Measurements from ENCODE around the gene ADD1.

ADD1 gene

DNA sequence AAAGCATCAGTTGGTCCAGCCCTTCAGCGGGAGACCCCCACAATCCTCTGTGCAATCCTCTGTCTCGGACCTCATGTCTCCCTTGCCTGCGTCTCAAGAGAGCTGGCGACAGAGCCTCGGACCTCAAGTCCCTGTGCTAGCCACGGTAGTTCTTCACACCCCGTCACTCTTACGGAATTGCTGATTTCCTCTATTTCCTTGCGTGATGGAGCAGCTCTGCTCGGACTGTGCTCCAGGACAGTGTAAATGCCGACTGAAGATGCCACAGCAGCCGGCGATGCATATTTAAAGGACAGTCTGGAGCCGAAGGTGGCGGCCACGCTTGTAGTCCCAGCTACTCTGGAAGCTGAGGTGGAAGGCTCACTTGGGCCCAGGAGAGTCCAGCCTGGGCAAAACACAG, 121.6 kb downstream of the ADD1 start:
- H3K36me3 ChIP-seq (ENCODE audit: control insufficient read depth, insufficient read depth, low read length), result no peaks in the 10 kb centered on the region
- no peak for DNase-seq
- H3K27me3 ChIP-seq (replicated peaks; ENCODE audit: control insufficient read depth, insufficient read depth, low read length, poor library complexity, severe bottlenecking), result no peaks in the 10 kb centered on the region
- no peak overlapping the region for H3K4me3 ChIP-seq (ENCODE audit: insufficient read depth, low read depth, low read length, poor library complexity, severe bottlenecking)
- peaks cover 15% of the 10 kb centered on the region for H3K4me1 ChIP-seq (ENCODE audit: control insufficient read depth, insufficient read depth, low read length, poor library complexity, severe bottlenecking)
- no peak overlapping the region for H3K27ac ChIP-seq (ENCODE audit: insufficient read depth, low read length, poor library complexity, severe bottlenecking)
- no peaks in the 10 kb centered on the region for H3K9me3 ChIP-seq (ENCODE audit: control insufficient read depth, low read length)

DNA sequence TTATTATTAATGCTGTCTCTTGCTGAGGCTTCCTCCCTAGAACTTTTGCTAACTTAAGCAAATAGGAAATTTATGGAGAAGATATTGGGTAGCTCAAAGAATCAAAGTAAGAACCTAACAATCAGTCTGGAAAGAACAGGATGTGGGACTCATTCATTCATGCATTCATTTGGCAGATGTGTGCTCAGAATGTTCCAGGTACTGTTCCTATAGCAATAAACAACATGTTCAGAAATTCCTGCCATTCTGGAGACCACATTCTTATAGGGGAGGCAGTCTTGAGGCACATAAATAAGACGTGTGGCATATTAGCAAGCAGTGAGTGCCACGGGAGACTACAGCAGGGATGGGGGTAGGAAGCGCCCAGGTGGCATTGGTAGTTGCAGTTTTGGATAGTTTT, 124.7 kb downstream of the ADD1 start:
- Histone ChIP-seq H3K4me3 (ENCODE audit: insufficient read depth, low read depth, low read length, poor library complexity, severe bottlenecking) (no peak overlapping the region), H3K4me1 (ENCODE audit: control insufficient read depth, insufficient read depth, low read length, poor library complexity, severe bottlenecking) (peaks cover 7% of the 10 kb centered on the region), H3K9me3 (ENCODE audit: control insufficient read depth, low read length) (no peaks in the 10 kb centered on the region), H3K27me3 (replicated peaks; ENCODE audit: control insufficient read depth, insufficient read depth, low read length, poor library complexity, severe bottlenecking) (no peaks in the 10 kb centered on the region), H3K36me3 (ENCODE audit: control insufficient read depth, insufficient read depth, low read length) (no peaks in the 10 kb centered on the region), H3K27ac (ENCODE audit: insufficient read depth, low read length, poor library complexity, severe bottlenecking) (no peak overlapping the region)
- no peak for DNase-seq

DNA sequence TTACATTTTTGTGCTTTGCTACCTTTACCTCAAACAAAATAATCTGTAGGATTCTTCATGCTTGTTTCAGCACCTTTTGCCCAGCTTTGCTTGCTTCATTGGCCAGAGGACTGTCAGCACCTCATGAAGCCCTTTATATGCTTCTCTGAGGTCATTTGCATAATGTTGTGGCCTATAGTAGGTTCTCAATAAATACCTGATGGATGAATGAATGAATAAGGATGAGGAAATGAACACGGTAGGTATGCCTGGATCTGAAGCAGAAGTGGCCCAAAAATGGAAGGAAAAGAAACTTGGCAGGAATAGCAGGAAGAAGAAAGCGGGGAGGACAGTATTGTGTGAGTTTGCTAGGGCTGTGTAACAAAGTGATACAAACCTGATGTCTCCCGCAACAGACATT, 127.6 kb downstream of the ADD1 start:
- Histone ChIP-seq H3K27me3 (replicated peaks; ENCODE audit: control insufficient read depth, insufficient read depth, low read length, poor library complexity, severe bottlenecking) (no peaks in the 10 kb centered on the region), H3K27ac (ENCODE audit: insufficient read depth, low read length, poor library complexity, severe bottlenecking) (no peak overlapping the region), H3K9me3 (ENCODE audit: control insufficient read depth, low read length) (no peaks in the 10 kb centered on the region), H3K4me1 (ENCODE audit: control insufficient read depth, insufficient read depth, low read length, poor library complexity, severe bottlenecking) (no peaks in the 10 kb centered on the region), H3K4me3 (ENCODE audit: insufficient read depth, low read depth, low read length, poor library complexity, severe bottlenecking) (no peak overlapping the region), H3K36me3 (ENCODE audit: control insufficient read depth, insufficient read depth, low read length) (no peaks in the 10 kb centered on the region)
- DNase-seq, result no peak

DNA sequence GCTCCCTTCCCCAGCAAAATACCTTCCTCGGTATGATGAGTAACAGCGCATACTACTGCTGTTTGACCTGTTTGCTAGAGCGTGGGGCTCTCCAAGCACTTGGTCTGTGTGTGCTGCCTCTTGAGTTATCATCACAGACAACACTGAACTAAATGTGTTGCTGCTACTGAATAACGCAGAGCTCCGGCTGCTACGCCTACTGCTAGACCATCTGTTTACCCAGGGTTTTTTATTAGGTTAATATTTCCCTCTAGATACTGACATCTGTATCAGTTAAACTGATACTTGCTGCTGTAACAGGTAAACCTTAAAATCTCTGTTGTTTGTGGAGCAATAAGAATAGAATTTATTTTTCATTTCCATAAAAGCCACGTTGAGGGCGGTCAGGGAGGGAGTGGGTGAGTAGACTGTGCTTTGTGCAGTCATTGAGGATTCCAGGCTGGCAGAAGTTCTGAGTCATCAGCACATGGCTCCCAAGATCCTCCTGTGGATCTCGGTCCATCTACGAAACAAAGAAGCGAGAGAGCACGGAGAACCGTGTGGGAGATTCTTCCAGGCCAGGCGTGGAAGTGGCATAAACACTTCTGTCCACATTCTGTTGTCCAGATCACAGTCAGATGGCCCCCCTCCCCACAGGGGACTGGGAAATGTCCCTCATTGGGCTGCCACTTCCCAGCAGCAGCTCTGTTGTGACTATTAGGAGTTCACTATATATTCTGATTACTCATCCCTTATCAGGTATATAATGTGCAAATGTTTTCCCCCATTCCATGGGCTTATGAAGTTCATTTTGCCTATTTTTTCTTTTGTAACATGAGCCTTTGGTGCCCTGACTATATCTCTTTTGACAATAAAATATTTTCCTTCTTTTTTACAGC, 133.8 kb downstream of the ADD1 start:
- H3K27ac ChIP-seq (ENCODE audit: insufficient read depth, low read length, poor library complexity, severe bottlenecking), result no peak overlapping the region
- no peaks in the 10 kb centered on the region for H3K4me1 ChIP-seq (ENCODE audit: control insufficient read depth, insufficient read depth, low read length, poor library complexity, severe bottlenecking)
- H3K36me3 ChIP-seq (ENCODE audit: control insufficient read depth, insufficient read depth, low read length), result no peaks in the 10 kb centered on the region
- H3K27me3 ChIP-seq (replicated peaks; ENCODE audit: control insufficient read depth, insufficient read depth, low read length, poor library complexity, severe bottlenecking), result no peaks in the 10 kb centered on the region
- no peak overlapping the region for H3K4me3 ChIP-seq (ENCODE audit: insufficient read depth, low read depth, low read length, poor library complexity, severe bottlenecking)
- DNase-seq, result no peak
- no peaks in the 10 kb centered on the region for H3K9me3 ChIP-seq (ENCODE audit: control insufficient read depth, low read length)

Measured in effector memory CD4-positive, alpha-beta T cell (primary cell).